ENCODE results near the gene SRD5A3.

The SRD5A3 gene

DNA sequence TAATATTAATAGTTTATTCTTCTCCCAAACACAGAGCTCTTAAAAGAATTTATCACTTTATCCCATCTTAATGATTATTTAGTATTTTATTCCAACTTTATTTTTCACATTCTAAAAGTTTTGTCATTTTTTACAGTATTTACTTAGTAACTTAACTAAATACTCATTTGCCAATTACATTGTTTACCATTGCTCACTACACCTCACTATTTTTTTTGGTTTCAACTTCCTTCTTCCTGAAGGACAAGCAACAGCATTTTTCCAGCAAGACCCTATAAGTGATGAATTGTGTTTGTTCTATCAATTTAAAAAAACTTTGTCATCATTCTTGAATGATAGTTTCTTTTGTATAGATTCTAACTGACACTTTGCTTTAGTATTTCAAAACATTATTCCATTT lies 19.4 kb upstream of the SRD5A3 start:
- TF ChIP-seq EP300 (IDR thresholded peaks at IDR 0.05; ENCODE audit: borderline replicate concordance) (no peak), TAF1 (IDR thresholded peaks at IDR 0.05; ENCODE audit: low read depth) (no peak), YY1 (IDR thresholded peaks at IDR 0.05; ENCODE audit: low read depth) (no peak), FOXM1 (IDR thresholded peaks at IDR 0.05; ENCODE audit: borderline replicate concordance, low read depth) (no peak), NFIC (IDR thresholded peaks at IDR 0.05) (no peak), ZBTB7A (IDR thresholded peaks at IDR 0.05; ENCODE audit: low read depth) (no peak), TEAD4 (IDR thresholded peaks at IDR 0.05) (no peak), RAD21 (IDR thresholded peaks at IDR 0.05; ENCODE audit: low read depth) (no peak), CREB1 (IDR thresholded peaks at IDR 0.05; ENCODE audit: low read depth) (no peak)
- TF ChIP-seq, protein P1, sequence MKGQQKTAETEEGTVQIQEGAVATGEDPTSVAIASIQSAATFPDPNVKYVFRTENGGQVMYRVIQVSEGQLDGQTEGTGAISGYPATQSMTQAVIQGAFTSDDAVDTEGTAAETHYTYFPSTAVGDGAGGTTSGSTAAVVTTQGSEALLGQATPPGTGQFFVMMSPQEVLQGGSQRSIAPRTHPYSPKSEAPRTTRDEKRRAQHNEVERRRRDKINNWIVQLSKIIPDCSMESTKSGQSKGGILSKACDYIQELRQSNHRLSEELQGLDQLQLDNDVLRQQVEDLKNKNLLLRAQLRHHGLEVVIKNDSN (IDR thresholded peaks at IDR 0.05) = no peak

DNA sequence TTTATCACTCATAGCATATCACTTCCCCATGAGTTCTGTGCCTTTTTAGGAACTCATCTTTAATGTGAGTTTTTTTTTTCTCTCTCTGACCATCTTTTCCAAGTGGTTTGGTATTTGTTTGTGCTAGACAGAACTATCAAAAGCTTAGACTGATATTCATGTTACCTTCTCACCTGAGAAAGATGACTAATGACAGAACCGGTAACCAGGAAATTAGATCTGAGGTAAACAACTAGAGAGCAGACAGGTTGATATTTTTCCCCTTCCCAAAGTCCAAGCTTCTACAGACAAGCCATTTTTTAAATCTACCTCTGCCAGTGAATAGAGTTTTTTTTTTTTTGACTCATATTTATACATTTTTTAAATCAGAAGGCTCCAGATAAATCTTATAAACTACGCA lies 17.0 kb upstream of the SRD5A3 start:
- TF ChIP-seq NFIC (IDR thresholded peaks at IDR 0.05) = no peak
- TF ChIP-seq, protein P2, sequence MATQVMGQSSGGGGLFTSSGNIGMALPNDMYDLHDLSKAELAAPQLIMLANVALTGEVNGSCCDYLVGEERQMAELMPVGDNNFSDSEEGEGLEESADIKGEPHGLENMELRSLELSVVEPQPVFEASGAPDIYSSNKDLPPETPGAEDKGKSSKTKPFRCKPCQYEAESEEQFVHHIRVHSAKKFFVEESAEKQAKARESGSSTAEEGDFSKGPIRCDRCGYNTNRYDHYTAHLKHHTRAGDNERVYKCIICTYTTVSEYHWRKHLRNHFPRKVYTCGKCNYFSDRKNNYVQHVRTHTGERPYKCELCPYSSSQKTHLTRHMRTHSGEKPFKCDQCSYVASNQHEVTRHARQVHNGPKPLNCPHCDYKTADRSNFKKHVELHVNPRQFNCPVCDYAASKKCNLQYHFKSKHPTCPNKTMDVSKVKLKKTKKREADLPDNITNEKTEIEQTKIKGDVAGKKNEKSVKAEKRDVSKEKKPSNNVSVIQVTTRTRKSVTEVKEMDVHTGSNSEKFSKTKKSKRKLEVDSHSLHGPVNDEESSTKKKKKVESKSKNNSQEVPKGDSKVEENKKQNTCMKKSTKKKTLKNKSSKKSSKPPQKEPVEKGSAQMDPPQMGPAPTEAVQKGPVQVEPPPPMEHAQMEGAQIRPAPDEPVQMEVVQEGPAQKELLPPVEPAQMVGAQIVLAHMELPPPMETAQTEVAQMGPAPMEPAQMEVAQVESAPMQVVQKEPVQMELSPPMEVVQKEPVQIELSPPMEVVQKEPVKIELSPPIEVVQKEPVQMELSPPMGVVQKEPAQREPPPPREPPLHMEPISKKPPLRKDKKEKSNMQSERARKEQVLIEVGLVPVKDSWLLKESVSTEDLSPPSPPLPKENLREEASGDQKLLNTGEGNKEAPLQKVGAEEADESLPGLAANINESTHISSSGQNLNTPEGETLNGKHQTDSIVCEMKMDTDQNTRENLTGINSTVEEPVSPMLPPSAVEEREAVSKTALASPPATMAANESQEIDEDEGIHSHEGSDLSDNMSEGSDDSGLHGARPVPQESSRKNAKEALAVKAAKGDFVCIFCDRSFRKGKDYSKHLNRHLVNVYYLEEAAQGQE (IDR thresholded peaks at IDR 0.05; ENCODE audit: low read depth) = no peak
- TF ChIP-seq RAD21 (IDR thresholded peaks at IDR 0.05; ENCODE audit: low read depth) = no peak
- TF ChIP-seq EGR1 (IDR thresholded peaks at IDR 0.05) = no peak
- no peak for TF ChIP-seq FOXM1 (IDR thresholded peaks at IDR 0.05; ENCODE audit: borderline replicate concordance, low read depth)
- no peak for TF ChIP-seq TCF12 (IDR thresholded peaks at IDR 0.05; ENCODE audit: low read depth)
- TF ChIP-seq, protein P1 (IDR thresholded peaks at IDR 0.05) = no peak
- TF ChIP-seq CEBPB (IDR thresholded peaks at IDR 0.05) = no peak
- no peak for TF ChIP-seq ZBTB7A (IDR thresholded peaks at IDR 0.05; ENCODE audit: low read depth)
- TF ChIP-seq, protein P3, sequence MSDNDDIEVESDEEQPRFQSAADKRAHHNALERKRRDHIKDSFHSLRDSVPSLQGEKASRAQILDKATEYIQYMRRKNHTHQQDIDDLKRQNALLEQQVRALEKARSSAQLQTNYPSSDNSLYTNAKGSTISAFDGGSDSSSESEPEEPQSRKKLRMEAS (IDR thresholded peaks at IDR 0.05) = no peak
- TF ChIP-seq CREB1 (IDR thresholded peaks at IDR 0.05; ENCODE audit: low read depth) = no peak
- TF ChIP-seq EP300 (IDR thresholded peaks at IDR 0.05; ENCODE audit: borderline replicate concordance) = no peak
- TF ChIP-seq TAF1 (IDR thresholded peaks at IDR 0.05; ENCODE audit: low read depth) = no peak
- no peak for TF ChIP-seq YY1 (IDR thresholded peaks at IDR 0.05; ENCODE audit: low read depth)
- TF ChIP-seq TEAD4 (IDR thresholded peaks at IDR 0.05) = no peak

DNA sequence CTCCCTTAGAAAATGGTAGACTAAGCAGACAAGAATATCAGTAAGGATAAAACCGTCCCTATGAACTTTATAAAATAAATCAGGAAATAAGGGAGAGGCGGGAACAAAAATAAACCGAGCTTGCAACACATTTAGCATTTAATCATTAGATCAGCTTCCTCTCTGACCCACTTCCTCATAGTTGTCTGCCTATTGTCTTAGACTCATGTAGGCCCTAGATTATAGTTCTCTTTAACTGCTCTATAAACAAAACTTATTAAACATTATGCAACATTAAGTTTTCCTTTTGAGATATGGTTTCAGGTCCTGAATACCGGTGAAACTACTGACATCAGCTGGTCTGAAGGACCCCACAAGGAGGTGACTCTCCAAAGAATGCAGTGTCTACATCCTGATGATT lies 15.8 kb upstream of the SRD5A3 start:
- no peak for TF ChIP-seq RAD21 (IDR thresholded peaks at IDR 0.05; ENCODE audit: low read depth)
- TF ChIP-seq, protein P2 (IDR thresholded peaks at IDR 0.05; ENCODE audit: low read depth) = no peak
- TF ChIP-seq TCF12 (IDR thresholded peaks at IDR 0.05; ENCODE audit: low read depth) = no peak
- TF ChIP-seq TAF1 (IDR thresholded peaks at IDR 0.05; ENCODE audit: low read depth) = no peak
- TF ChIP-seq FOXM1 (IDR thresholded peaks at IDR 0.05; ENCODE audit: borderline replicate concordance, low read depth) = no peak
- TF ChIP-seq EGR1 (IDR thresholded peaks at IDR 0.05) = no peak
- no peak for TF ChIP-seq NFIC (IDR thresholded peaks at IDR 0.05)
- TF ChIP-seq, protein P1 (IDR thresholded peaks at IDR 0.05) = no peak
- TF ChIP-seq TEAD4 (IDR thresholded peaks at IDR 0.05) = no peak
- TF ChIP-seq ZBTB7A (IDR thresholded peaks at IDR 0.05; ENCODE audit: low read depth) = no peak
- TF ChIP-seq YY1 (IDR thresholded peaks at IDR 0.05; ENCODE audit: low read depth) = no peak
- no peak for TF ChIP-seq CEBPB (IDR thresholded peaks at IDR 0.05)
- TF ChIP-seq EP300 (IDR thresholded peaks at IDR 0.05; ENCODE audit: borderline replicate concordance) = no peak
- TF ChIP-seq CREB1 (IDR thresholded peaks at IDR 0.05; ENCODE audit: low read depth) = no peak
- TF ChIP-seq, protein P3 (IDR thresholded peaks at IDR 0.05) = no peak

DNA sequence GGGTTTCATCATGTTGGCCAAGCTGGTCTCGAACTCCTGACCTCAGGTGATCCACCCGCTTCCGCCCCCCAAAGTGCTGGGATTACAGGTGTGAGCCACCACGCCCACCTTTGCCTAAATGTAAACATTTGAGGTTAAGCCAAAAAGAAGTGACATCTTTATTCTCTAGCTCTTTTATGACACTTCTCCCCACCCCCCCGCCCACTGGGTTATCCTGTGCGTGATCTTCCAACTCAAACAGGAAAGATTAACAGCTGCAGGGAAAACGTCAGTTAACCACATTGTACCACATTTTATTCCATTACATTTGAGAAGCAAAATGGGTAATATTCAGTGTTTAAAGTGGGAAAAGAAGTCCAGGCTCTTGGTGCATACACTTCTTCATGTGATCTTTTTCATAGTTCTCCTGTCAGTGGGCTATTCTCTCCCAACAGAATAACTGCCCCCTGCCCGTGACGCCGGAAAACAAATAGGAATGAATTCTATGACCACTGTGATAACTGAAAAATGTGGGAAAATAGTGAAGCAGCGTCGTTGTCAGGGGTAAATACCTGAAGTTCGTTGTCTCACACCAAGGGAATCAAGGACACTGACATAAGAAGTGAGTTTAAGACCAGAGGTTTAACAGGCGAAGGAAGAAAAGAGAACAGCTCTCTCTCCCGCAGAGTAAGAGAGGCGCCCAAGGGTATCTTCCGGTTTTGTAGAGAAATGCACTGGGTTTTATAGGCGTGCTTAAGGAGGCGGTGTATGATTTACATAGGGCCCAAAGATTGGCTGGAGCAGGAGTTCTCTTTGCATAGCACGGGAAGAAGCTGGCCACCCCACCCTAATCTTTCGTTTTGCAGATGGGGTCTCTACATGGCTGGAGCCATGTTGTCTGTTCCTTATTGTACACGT lies 9.7 kb upstream of the SRD5A3 start:
- TF ChIP-seq YY1 (IDR thresholded peaks at IDR 0.05; ENCODE audit: low read depth) (no peak), NFIC (IDR thresholded peaks at IDR 0.05) (no peak), TCF12 (IDR thresholded peaks at IDR 0.05; ENCODE audit: low read depth) (no peak), TAF1 (IDR thresholded peaks at IDR 0.05; ENCODE audit: low read depth) (no peak), FOXM1 (IDR thresholded peaks at IDR 0.05; ENCODE audit: borderline replicate concordance, low read depth) (no peak), EGR1 (IDR thresholded peaks at IDR 0.05) (no peak), ZBTB7A (IDR thresholded peaks at IDR 0.05; ENCODE audit: low read depth) (no peak), TEAD4 (IDR thresholded peaks at IDR 0.05) (no peak), RAD21 (IDR thresholded peaks at IDR 0.05; ENCODE audit: low read depth) (no peak), CEBPB (IDR thresholded peaks at IDR 0.05) (no peak), CREB1 (IDR thresholded peaks at IDR 0.05; ENCODE audit: low read depth) (no peak), EP300 (IDR thresholded peaks at IDR 0.05; ENCODE audit: borderline replicate concordance) (no peak)
- TF ChIP-seq, protein P2 (IDR thresholded peaks at IDR 0.05; ENCODE audit: low read depth) = no peak
- TF ChIP-seq, protein P3 (IDR thresholded peaks at IDR 0.05) = no peak
- TF ChIP-seq, protein P1 (IDR thresholded peaks at IDR 0.05) = no peak
